Fibroblast of peridontal ligament (primary cell): ENCODE data around the gene NUDT14.

ENCODE experiments used
- DNase-seq: peaks from one replicate; pipeline ENCODE4 v3.0.0-alpha.2; 2010; ENCODE audit errors: extremely low read depth

NUDT14 gene

DNA sequence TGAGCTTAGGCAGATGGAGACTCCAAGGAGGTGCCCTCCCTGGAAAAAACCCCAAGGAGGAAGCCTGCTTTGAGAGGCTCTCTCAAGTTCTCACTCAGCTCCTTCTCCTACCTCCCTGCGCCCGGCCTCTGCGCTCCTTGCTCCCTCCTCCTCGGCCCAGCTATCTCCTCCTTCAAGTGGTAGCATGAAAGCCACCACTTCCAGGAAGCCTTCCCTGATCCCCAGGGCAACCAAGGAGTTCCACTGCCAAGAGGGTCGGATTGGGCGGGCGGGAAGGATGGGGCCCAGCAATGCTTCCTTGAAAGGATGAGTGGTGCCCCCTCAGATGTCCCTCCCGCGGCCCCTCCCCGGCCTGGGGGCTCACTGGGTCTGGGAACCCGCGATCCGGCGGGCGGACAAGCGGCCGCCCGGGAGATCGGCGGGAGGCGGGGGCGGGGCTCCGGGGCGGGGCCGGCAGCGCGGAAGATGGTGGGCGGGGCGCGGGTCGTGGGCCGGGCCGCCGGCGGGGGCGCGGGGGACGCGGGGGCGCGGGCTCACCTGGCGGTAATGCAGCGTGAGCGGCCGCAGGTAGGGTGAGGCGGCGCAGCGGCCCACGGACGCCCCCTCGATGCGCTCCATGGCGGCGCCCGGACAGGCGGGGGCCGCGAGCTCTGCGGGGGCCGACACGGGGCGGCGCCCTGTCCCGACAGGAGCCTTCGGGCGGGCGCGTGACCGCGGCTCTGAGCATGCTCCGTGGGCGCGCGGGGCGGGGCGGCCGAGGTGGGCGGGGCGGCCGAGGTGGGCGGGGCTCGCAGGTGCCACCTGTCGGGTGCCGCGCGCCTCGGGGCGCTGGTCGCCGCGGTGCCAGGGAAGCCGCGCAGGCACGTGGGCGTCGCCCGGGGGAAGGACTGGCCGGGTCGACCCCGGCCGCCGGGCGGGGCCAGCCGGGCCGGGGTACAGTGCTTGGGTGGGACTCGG is at the start of gene NUDT14:
Gene NUDT14 (minus strand): TSS at position 721 of the 957 bp plus-strand sequence. CDS start 103 bp downstream, at position 618.
- DNase-seq, result no peak

- no peak for DNase-seq
Measured at GRCh38 chr14:105229099-105229655, 48.1 kb upstream of the NUDT14 start.

DNA sequence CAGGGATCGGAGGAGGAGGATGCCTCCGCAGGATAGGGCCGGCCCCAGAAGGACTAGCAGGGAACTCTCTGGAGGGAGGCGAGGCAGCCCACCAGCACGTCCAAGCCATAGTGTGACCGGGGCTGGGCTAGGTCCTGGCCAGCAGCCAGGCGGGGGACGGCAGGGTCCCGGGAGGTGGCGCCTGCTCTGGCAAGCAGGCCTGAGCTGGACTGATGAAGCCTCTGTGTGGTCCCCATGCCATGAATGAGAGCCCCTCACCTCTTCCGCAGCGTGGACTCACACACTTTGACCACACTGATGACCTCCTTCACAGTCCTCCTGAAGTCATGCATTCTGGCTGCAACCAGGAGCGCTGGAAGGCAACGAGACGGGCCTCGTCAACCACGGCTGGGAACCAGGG is 47.5 kb upstream of the NUDT14 start:
- no peak for DNase-seq

DNA sequence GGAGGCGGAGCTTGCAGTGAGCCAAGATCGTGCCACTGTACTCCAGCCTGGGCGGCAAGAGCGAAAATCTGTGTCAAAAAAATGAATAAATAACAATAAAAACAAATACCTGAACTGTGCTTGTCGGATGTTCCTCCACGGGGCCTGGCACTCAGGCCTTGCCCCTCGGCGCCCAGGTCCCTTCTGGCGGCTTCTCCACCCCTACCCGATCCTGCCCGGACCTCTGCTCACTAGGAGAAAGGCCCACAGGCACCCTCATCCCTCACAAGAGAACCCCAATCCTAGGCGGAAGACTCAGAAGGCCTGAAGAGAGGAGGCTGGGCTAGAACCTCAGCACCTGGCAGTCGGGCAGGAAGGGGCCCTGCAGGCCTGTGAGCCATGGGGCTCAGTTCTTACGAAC is 46.2 kb upstream of the NUDT14 start:
- no peak for DNase-seq

- DNase-seq, result no peak
Measured at GRCh38 chr14:105226198-105226597, 45.1 kb upstream of the NUDT14 start.

DNA sequence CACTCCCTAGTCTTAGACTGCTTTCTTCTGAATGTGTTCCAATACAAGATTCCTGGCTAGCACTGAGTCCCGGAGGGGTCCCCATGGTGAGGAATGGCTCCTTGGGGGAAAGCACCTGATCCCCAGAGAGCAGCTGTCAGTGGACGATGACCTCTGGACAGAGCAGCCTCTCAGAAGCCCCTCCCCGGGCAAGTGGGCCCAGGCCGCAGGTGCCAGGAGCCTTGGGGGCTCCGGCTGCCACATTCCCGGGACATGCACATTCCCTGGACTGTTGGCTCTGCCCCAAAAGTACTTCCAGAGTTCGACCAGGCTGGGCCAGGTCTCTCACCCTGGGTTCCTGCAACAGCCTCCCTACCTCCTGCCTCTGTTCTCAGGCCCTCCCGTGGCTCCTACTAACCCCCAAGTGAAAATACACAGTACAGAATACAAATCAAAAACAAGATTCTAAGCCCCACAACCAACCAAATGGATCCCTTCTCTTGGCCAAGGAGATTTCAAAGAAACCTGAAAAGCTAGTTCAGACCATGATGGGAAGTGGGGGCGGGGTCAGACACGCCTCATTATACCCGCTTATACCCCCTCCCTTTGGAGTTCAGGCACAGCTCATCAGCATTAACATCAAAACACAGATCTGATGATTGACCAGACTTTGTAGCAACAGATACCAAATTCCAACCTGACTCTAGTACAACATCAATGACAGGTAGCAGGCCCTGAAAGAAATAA is 43.9 kb upstream of the NUDT14 start:
- no peak for DNase-seq

DNA sequence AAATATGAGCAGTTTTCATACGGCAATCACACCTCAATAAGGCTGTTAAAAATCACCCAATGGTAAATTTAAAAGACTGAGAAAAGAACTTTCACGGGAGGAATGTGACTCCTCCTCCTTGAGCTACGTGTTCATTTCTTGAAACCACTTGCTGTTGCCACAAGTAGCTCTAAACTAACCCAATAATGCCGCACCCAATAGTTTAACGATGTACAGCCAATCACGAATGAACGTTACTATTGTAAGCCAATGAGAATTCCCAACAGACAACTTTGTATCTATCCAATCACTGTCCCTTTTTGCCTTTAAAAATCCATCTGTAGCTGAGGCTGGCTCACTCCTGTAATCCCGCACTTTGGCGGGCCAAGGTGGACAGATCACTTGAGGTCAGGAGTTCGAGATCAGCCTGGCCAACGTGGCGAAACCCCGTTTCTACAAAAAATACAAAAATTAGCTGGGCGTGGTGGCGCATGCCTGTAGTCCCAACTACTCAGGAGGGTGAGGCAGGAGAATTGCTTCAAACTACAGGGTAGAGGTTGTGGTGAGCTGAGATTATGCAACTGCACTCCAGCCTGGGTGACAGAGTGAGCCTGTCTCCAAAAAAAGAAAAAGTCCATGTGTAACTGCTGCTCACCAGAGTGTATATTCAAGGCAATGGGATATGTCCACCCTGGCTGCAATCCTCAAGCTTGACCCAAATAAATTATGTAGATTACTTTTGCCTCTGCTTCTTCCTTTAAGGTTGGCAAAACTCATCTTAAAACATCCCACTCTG is 42.8 kb upstream of the NUDT14 start:
- DNase-seq, result no peak

- DNase-seq, result no peak
Measured at GRCh38 chr14:105223260-105223659, 42.1 kb upstream of the NUDT14 start.

DNA sequence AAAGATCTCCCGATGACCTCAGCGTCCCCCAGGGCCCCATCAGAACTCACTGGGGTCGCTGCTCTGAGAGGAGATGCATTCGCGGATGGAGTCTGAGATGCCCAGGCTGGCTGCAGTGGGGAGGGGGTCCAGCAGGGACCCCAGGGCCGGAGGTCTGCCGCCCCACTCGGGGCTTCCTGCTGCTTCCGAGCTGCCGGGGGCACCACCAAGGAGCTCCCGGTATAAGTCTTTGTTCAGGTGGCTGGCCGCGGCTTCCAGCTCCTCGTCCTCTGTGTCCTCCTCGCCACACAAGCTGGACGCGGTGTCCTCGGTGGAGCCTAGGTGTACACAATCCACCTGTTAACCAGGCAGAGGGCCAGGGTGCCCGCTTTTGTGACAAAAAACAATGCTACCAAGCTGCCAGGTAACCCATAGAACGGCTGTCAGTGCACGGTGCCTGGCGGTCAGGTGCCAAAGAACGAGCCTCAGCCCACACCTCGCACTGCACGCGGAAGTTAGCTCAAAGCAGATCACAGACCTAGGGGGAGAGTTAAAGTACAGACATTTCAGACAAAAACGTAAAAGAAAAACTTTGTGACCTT is 40.6 kb upstream of the NUDT14 start:
- DNase-seq, result no peak

DNA sequence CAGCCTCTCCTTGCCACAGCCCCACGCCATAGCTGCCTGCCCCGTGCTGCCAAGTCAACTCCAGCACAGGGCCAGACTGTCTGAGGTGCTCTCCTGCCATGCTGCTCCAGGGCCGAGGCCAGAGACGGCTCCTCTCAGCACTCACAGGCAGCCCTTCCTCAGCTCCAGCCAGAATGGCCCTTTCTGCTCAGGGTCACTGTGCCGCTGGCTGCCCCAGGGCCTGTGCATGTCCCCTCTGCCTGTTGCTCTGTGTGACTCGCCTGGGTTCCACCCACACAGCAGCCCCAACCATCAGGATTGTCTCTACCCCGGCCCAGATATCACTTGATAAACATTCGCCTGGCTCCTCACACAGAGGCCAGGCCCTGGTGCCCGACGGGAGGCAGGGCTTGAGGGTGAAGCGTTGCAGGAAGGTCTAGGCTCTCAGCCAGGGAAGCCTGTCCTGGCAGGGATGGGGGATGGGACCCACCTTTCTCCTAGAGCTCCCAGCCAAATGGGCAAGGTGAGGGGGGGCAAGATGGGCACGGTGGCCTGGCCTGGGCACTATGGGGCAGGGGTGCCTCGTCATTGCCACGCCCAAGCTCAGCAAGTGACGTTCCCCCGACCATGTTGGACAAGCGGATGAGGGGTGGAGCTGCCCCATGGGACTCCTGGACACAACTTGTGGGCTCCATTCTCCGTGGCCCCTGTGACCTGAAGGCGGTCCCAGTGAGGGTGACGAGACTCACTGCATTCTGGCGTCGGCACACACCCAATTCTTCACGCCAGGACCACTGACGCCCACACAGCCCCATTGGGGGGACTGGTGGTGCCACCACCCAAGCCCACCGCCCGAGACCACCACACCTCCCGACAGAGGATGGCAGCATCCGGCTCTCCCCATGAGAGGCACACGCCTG is 39.8 kb upstream of the NUDT14 start:
- DNase-seq, result no peak

GRCh38 chr14:105219753-105220152 is 38.6 kb upstream of the NUDT14 start:
- no peak for DNase-seq

DNA sequence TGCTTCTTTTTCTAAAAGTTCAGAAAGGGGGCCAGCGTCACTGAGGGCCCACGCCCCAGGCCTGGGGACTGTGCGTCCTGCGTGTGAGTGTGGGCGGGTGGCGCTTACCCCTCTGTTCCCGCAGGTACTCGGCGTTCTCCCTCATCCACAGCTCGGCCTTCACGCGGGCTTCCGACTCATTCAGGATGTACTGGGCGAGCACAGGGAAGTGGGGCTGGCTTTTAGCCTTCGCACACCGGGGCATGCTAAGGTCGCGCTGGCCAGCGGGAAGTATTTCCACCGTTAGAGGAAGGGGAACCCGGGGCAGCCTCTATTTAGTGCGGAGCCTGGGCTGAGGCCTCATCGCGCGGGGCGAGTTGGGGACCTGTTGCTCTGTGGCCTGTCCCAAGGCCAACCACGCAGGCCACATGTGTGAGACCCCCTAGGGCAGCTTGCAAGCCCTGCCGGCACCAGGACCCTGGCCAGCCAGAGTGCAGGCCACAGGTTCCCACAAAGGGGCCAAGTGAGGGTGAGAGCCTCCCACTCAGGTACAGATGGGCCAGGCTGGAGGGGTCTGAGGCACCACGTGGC is 38.0 kb upstream of the NUDT14 start:
- no peak for DNase-seq

DNA sequence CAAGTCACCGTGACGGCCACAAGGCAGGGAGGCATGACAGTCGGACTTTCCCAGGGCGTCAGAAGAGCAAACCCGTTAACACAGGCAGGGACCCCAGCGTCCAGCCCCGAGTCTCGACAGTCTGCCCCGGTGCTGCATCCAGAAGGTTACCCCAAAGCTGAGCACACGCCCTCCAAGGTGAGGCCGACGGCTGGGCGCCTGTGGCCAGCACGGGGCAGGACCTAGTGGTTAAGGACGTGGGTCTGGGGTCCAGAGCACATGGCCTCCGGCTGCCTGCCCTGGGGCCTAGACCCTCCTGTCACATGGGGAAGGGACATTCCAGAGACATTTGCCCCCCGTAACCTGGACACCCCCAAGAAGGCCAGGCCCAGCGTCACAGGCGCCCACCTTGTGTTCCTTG is 37.5 kb upstream of the NUDT14 start:
- DNase-seq, result no peak

DNA sequence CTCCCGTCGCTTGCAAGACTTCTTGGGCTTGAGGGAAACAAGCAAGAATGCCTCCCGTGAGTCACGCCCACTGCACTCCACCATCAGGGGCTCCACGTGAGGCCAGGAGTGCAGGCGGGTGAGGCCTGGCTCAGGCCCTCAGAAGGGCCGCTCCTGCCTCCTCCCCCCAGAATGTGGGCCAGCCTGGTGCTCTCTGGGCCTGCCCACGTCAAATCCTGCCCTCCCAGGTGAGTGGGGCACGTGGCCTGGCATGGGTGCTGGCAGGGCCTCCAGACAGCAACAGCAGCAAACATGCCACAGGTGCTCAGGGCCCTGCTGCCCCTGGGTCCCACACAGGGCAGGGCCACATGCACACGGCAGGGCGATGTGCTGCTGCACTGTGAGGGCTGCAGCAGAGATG is 36.7 kb upstream of the NUDT14 start:
- DNase-seq, result no peak

GRCh38 chr14:105216490-105217247 is 35.6 kb upstream of the NUDT14 start:
- no peak for DNase-seq

- DNase-seq, result no peak
Measured at GRCh38 chr14:105215602-105216001, 34.5 kb upstream of the NUDT14 start.

- DNase-seq, result no peak
Measured at GRCh38 chr14:105214324-105214915, 33.3 kb upstream of the NUDT14 start.

GRCh38 chr14:105213361-105213760 is 32.2 kb upstream of the NUDT14 start:
- no peak for DNase-seq
